Measurements from ENCODE around the gene POU2AF3. TPM values are rescaled to one million over a fixed set of nuclear protein-coding genes. Genes with fewer than 3 reads are reported as not detected.

The POU2AF3 gene
- total and polyA plus RNA-seq, 2 of the 4 experiments (the other 2 are of a cell fraction), result 0.17 TPM; not detected in 1

DNA sequence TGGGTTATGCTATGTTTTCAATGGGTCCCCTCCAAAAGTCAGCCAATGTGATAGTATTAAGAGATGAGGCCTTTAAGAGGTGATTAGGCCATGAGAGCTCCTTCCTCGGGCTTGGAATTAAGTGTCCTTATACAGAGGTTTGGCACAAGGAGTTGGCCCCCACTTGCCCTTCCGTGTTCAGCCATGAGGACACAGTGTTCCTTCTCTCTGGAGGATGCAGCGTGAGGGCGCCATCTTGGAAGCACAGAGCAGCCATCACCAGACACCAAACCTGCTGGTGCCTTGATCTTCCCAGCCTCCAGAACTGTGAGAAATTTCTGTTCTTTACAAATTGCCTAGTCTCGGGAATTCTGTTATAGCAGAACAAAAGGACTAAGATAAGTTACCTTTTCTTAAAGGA, 26.9 kb downstream of the POU2AF3 start:
- POLR2A ChIA-PET (ENCODE audit: unreplicated experiment), result no interaction called here
- intact Hi-C loops (cut with micrococcal nuclease), result no loop called here
- Histone ChIP-seq H2AK5ac (ENCODE audit: low read depth, low read length) (peak overlapping the region; percentile 85; the same call in 1 of the 2 replicates), H3K9ac (ENCODE audit: low read depth, low read length) (no peak overlapping the region), H2AFZ (replicated peaks; ENCODE audit: low read length, poor library complexity) (no peak overlapping the region), H3K36me3 (ENCODE audit: control insufficient read depth, insufficient read depth, low read length) (no peaks in the 10 kb centered on the region), H3K4me3 (ENCODE audit: insufficient read depth, low read depth, low read length) (no peak overlapping the region), H4K8ac (ENCODE audit: low read depth in 2 of 2, low read length in 2 of 2) (peak overlapping the region in 1 of 2 experiments; percentile 39; a peak in 1 of 4 replicates), H3K23ac (ENCODE audit: low read depth, low read length) (peak overlapping the region; percentile 57; the same call in 1 of the 2 replicates), H2AK9ac (replicated peaks; ENCODE audit: low read depth, low read length, poor library complexity) (no peak overlapping the region), H3K4me2 (ENCODE audit: low read depth, low read length) (no peak overlapping the region), H4K20me1 (ENCODE audit: insufficient read depth, low read length) (no peaks in the 10 kb centered on the region), H3K79me1 (ENCODE audit: low read depth in 1 of 2, low read length in 2 of 2) (no peaks in the 10 kb centered on the region), H4K91ac (ENCODE audit: insufficient read depth, low read depth, low read length) (no peak overlapping the region; the same call in 1 of the 2 replicates), H3K9me3 (ENCODE audit: control insufficient read depth, insufficient read depth, low read length) (no peaks in the 10 kb centered on the region), H3K27ac (ENCODE audit: insufficient read depth, low read length) (no peak overlapping the region), H2BK15ac (ENCODE audit: low read depth, low read length) (peak overlapping the region; percentile 16; the same call in 2 of the 3 replicates), H3K14ac (replicated peaks; ENCODE audit: low read depth, low read length) (peak overlapping the region; percentile 35), H4K5ac (ENCODE audit: low read depth, low read length) (peak overlapping the region; percentile 46; the same call in 1 of the 2 replicates), H3K4ac (ENCODE audit: low read depth, low read length) (peak overlapping the region; percentile 34; the same call in 1 of the 2 replicates), H3K9me1 (ENCODE audit: insufficient read depth, low read length) (peaks cover 5% of the 10 kb centered on the region; the same call in 1 of the 2 replicates), H3K4me1 (ENCODE audit: control insufficient read depth, insufficient read depth, low read length) (peaks cover 6% of the 10 kb centered on the region), H2BK120ac (ENCODE audit: low read depth, low read length) (peak overlapping the region; percentile 80), H3K56ac (ENCODE audit: extremely low read depth, insufficient read depth, low read length) (no peak overlapping the region), H2BK20ac (ENCODE audit: low read depth, low read length) (peak overlapping the region; percentile 89), H2BK5ac (ENCODE audit: low read depth, low read length, poor library complexity, severe bottlenecking) (no peak overlapping the region), H3K18ac (ENCODE audit: low read depth, low read length) (no peak overlapping the region; the same call in 1 of the 2 replicates), H3K27me3 (ENCODE audit: control insufficient read depth, insufficient read depth, low read length) (no peaks in the 10 kb centered on the region)
- no peak for TF ChIP-seq USF2 (IDR thresholded peaks at IDR 0.05; ENCODE audit: low read depth, low read length)
- no peak for TF ChIP-seq POLR2A (IDR thresholded peaks at IDR 0.05; ENCODE audit: low read depth, low read length)
- TF ChIP-seq RAD21 (IDR thresholded peaks at IDR 0.05; ENCODE audit: low read length), result no peak
- TF ChIP-seq, protein P1, sequence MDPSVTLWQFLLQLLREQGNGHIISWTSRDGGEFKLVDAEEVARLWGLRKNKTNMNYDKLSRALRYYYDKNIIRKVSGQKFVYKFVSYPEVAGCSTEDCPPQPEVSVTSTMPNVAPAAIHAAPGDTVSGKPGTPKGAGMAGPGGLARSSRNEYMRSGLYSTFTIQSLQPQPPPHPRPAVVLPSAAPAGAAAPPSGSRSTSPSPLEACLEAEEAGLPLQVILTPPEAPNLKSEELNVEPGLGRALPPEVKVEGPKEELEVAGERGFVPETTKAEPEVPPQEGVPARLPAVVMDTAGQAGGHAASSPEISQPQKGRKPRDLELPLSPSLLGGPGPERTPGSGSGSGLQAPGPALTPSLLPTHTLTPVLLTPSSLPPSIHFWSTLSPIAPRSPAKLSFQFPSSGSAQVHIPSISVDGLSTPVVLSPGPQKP (IDR thresholded peaks at IDR 0.05; ENCODE audit: borderline replicate concordance, low read depth, low read length), result no peak
- no peak for TF ChIP-seq MXI1 (IDR thresholded peaks at IDR 0.05; ENCODE audit: borderline replicate concordance, low read depth, low read length)
- no peak for TF ChIP-seq SMC3 (IDR thresholded peaks at IDR 0.05; ENCODE audit: low read depth, low read length)
- no peak for TF ChIP-seq RCOR1 (IDR thresholded peaks at IDR 0.05; ENCODE audit: insufficient replicate concordance, low read length)
- no peak for TF ChIP-seq CHD1 (IDR thresholded peaks at IDR 0.05; ENCODE audit: low read depth, low read length)
- TF ChIP-seq FOS (IDR thresholded peaks at IDR 0.05; ENCODE audit: low read depth, low read length), result no peak
- no peak for TF ChIP-seq MAZ (IDR thresholded peaks at IDR 0.05; ENCODE audit: borderline replicate concordance, low read depth, low read length)
- no peak for TF ChIP-seq NFE2L2 (IDR thresholded peaks at IDR 0.05; ENCODE audit: low read depth, low read length)
- TF ChIP-seq RFX5 (IDR thresholded peaks at IDR 0.05; ENCODE audit: low read depth, low read length), result no peak
- TF ChIP-seq, protein P2, sequence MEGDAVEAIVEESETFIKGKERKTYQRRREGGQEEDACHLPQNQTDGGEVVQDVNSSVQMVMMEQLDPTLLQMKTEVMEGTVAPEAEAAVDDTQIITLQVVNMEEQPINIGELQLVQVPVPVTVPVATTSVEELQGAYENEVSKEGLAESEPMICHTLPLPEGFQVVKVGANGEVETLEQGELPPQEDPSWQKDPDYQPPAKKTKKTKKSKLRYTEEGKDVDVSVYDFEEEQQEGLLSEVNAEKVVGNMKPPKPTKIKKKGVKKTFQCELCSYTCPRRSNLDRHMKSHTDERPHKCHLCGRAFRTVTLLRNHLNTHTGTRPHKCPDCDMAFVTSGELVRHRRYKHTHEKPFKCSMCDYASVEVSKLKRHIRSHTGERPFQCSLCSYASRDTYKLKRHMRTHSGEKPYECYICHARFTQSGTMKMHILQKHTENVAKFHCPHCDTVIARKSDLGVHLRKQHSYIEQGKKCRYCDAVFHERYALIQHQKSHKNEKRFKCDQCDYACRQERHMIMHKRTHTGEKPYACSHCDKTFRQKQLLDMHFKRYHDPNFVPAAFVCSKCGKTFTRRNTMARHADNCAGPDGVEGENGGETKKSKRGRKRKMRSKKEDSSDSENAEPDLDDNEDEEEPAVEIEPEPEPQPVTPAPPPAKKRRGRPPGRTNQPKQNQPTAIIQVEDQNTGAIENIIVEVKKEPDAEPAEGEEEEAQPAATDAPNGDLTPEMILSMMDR (conservative IDR thresholded peaks at IDR 0.05; ENCODE audit: low read depth, low read length), result no peak
- TF ChIP-seq MAFK (IDR thresholded peaks at IDR 0.05; ENCODE audit: low read depth, low read length), result no peak
- TF ChIP-seq CEBPB (IDR thresholded peaks at IDR 0.05; ENCODE audit: low read depth, low read length), result no peak
- TF ChIP-seq BHLHE40 (IDR thresholded peaks at IDR 0.05; ENCODE audit: low read depth, low read length), result no peak
- CTCF ChIA-PET, result no interaction called here
- no CpG with 5 or more reads among the region's 5 CpGs for WGBS, 2 experiments (ENCODE audit: extremely low coverage in 2 of 2, insufficient read length in 1 of 2)
- in situ Hi-C loops (cut with MboI; ENCODE audit: low sequenced_read_pairs), result no loop called here
- no peak for DNase-seq
- no peak for ATAC-seq (ENCODE audit: low read depth)
- dilution Hi-C loops (cut with HindIII; ENCODE audit: low sequenced_read_pairs, unreplicated experiment), result no loop called here
- BruUV-seq (replicated peaks), result no TSS peak

Measured in IMR-90 (cell line).